ENCODE data around the gene TLR7. TPM values are rescaled to one million over a fixed set of nuclear protein-coding genes. Genes with fewer than 3 reads are reported as not detected.

TLR7 gene
- total RNA-seq, 1 donor from 2014 or later, result 2.1 TPM

- no peaks in the 10 kb centered on the region for H3K9me3 ChIP-seq (ENCODE audit: control insufficient read depth in 3 of 3, low read length in 3 of 3)
- no peak overlapping the region for H3K4me3 ChIP-seq (ENCODE audit: low read length in 3 of 3)
- no peaks in the 10 kb centered on the region for H3K27me3 ChIP-seq (ENCODE audit: control insufficient read depth in 3 of 3, insufficient read depth in 3 of 3, low read length in 3 of 3)
- no peaks in the 10 kb centered on the region for H3K36me3 ChIP-seq (ENCODE audit: control insufficient read depth in 3 of 3, insufficient read depth in 3 of 3, low read length in 3 of 3)
- no peaks in the 10 kb centered on the region for H3K4me1 ChIP-seq (ENCODE audit: control insufficient read depth in 3 of 3, insufficient read depth in 3 of 3, low read length in 3 of 3)
- no peak overlapping the region for H3K9ac ChIP-seq (ENCODE audit: low read depth in 1 of 3, low read length in 3 of 3)
- no peak overlapping the region for H3K27ac ChIP-seq (ENCODE audit: low read depth, low read length)
Observed at GRCh38 chrX:12887767-12888166, 20.9 kb downstream of the TLR7 start.

- no peak overlapping the region for H3K9ac ChIP-seq (ENCODE audit: low read depth in 1 of 3, low read length in 3 of 3)
- H3K4me1 ChIP-seq (ENCODE audit: control insufficient read depth in 3 of 3, insufficient read depth in 3 of 3, low read length in 3 of 3), result no peaks in the 10 kb centered on the region
- H3K4me3 ChIP-seq (ENCODE audit: low read length in 3 of 3), result no peak overlapping the region
- no peak overlapping the region for H3K27ac ChIP-seq (ENCODE audit: low read depth, low read length)
- no peaks in the 10 kb centered on the region for H3K36me3 ChIP-seq (ENCODE audit: control insufficient read depth in 3 of 3, insufficient read depth in 3 of 3, low read length in 3 of 3)
- no peaks in the 10 kb centered on the region for H3K27me3 ChIP-seq (ENCODE audit: control insufficient read depth in 3 of 3, insufficient read depth in 3 of 3, low read length in 3 of 3)
- H3K9me3 ChIP-seq (ENCODE audit: control insufficient read depth in 3 of 3, low read length in 3 of 3), result no peaks in the 10 kb centered on the region
Observed at GRCh38 chrX:12890467-12890866, 23.6 kb downstream of the TLR7 start.

DNA sequence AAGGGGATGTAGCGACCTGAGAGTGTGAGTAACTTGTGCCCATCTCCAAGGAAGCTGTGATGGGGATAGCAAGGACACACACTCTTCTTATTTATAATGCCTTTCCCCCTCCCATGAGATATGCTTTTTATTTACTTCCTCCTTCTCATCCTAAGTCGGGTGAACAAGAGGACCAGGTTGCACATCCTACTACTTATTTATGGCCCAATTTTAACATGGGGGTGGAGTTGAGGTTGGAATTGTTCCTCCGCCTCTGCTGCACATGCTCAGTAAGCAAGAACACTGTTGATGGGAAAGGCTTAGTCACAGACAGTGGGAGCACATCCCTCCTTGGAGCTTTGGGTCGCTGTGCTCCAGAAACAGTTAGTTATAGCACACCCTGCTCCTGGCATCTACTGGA lies 24.3 kb downstream of the TLR7 start:
- Histone ChIP-seq H3K9me3 (ENCODE audit: control insufficient read depth in 3 of 3, low read length in 3 of 3) (no peaks in the 10 kb centered on the region), H3K27ac (ENCODE audit: low read depth, low read length) (no peak overlapping the region), H3K27me3 (ENCODE audit: control insufficient read depth in 3 of 3, insufficient read depth in 3 of 3, low read length in 3 of 3) (no peaks in the 10 kb centered on the region), H3K9ac (ENCODE audit: low read depth in 1 of 3, low read length in 3 of 3) (no peak overlapping the region), H3K36me3 (ENCODE audit: control insufficient read depth in 3 of 3, insufficient read depth in 3 of 3, low read length in 3 of 3) (no peaks in the 10 kb centered on the region), H3K4me1 (ENCODE audit: control insufficient read depth in 3 of 3, insufficient read depth in 3 of 3, low read length in 3 of 3) (no peaks in the 10 kb centered on the region), H3K4me3 (ENCODE audit: low read length in 3 of 3) (no peak overlapping the region)

- H3K27ac ChIP-seq (ENCODE audit: low read depth, low read length), result no peak overlapping the region
- no peak overlapping the region for H3K4me3 ChIP-seq (ENCODE audit: low read length in 3 of 3)
- no peak overlapping the region for H3K9ac ChIP-seq (ENCODE audit: low read depth in 1 of 3, low read length in 3 of 3)
- H3K4me1 ChIP-seq (ENCODE audit: control insufficient read depth in 3 of 3, insufficient read depth in 3 of 3, low read length in 3 of 3), result no peaks in the 10 kb centered on the region
- H3K36me3 ChIP-seq (ENCODE audit: control insufficient read depth in 3 of 3, insufficient read depth in 3 of 3, low read length in 3 of 3), result no peaks in the 10 kb centered on the region
- H3K9me3 ChIP-seq (ENCODE audit: control insufficient read depth in 3 of 3, low read length in 3 of 3), result no peaks in the 10 kb centered on the region
- H3K27me3 ChIP-seq (ENCODE audit: control insufficient read depth in 3 of 3, insufficient read depth in 3 of 3, low read length in 3 of 3), result no peaks in the 10 kb centered on the region
Observed at GRCh38 chrX:12891915-12892506, 25.1 kb downstream of the TLR7 start.

DNA sequence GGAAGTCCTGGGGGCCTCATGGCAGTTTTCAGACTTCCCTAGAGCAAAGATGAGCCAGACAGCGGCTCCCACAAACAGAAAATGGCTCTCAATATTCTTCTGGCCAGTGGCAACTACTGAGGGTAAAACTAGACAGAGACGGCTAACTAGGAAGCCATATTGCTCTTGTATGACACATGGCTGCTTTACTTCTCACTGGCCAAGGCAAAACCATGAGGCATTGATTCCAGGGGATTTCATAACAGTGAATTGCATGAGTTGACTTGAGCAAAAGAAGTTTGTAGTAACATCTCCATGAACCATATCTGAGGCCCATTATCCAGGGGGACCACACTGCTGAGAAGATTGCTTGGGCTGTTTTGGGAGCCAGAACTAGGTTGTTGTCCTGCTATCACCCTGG lies 25.8 kb downstream of the TLR7 start:
- no peak overlapping the region for H3K4me3 ChIP-seq (ENCODE audit: low read length in 3 of 3)
- no peak overlapping the region for H3K9ac ChIP-seq (ENCODE audit: low read depth in 1 of 3, low read length in 3 of 3)
- no peak overlapping the region for H3K27ac ChIP-seq (ENCODE audit: low read depth, low read length)
- no peaks in the 10 kb centered on the region for H3K9me3 ChIP-seq (ENCODE audit: control insufficient read depth in 3 of 3, low read length in 3 of 3)
- no peaks in the 10 kb centered on the region for H3K36me3 ChIP-seq (ENCODE audit: control insufficient read depth in 3 of 3, insufficient read depth in 3 of 3, low read length in 3 of 3)
- H3K27me3 ChIP-seq (ENCODE audit: control insufficient read depth in 3 of 3, insufficient read depth in 3 of 3, low read length in 3 of 3), result no peaks in the 10 kb centered on the region
- H3K4me1 ChIP-seq (ENCODE audit: control insufficient read depth in 3 of 3, insufficient read depth in 3 of 3, low read length in 3 of 3), result no peaks in the 10 kb centered on the region

DNA sequence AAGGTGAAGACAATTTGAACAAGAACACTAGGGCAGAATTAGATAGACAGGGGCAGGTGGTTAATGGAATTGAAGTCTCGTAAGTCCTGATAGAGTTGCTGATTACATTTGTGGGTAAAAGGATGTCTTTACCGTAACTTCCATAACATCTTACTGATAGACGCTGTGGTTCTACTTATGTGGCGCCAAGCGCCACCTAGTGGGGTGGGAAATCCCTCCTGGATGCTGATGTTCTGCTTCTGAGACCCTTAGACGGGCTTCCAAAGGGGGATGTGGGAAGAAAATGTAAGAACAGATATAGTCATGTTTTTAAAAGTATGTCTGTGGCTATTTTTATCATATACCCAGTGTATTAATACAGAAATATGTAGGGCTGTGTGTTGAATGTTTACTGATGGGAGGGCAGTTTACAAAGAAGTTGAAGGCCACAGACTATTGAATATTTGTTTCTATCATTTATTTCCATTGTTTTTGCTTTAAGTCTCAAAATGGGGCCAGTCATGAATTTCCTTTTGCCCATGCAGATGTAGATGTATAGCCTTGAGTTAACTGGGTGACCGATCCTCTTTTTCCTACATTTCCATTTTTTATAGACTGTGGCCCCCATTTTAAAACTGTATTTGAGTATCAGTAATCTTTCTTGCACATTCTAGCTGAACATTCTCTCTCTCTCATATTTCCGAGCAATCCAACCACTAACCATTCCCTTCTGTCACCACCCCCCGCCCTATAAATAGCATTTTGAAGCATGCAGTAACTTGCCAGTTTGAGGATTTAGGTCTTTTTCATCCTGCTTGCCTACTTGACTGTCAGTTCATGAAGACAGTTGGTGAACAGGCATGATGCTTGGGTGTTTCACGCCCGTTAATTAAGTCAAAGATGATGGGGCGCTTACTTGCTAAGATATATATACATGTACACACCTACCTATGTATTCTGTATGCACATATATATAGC lies 27.5 kb downstream of the TLR7 start:
- H3K9me3 ChIP-seq (ENCODE audit: control insufficient read depth in 3 of 3, low read length in 3 of 3), result no peaks in the 10 kb centered on the region
- no peaks in the 10 kb centered on the region for H3K36me3 ChIP-seq (ENCODE audit: control insufficient read depth in 3 of 3, insufficient read depth in 3 of 3, low read length in 3 of 3)

GRCh38 chrX:12895866-12896265 lies 29.0 kb downstream of the TLR7 start:
- Histone ChIP-seq H3K9me3 (ENCODE audit: control insufficient read depth in 3 of 3, low read length in 3 of 3) (no peaks in the 10 kb centered on the region), H3K27me3 (ENCODE audit: control insufficient read depth in 3 of 3, insufficient read depth in 3 of 3, low read length in 3 of 3) (no peaks in the 10 kb centered on the region), H3K4me1 (ENCODE audit: control insufficient read depth in 3 of 3, insufficient read depth in 3 of 3, low read length in 3 of 3) (no peaks in the 10 kb centered on the region), H3K9ac (ENCODE audit: low read depth in 1 of 3, low read length in 3 of 3) (no peak overlapping the region), H3K36me3 (ENCODE audit: control insufficient read depth in 3 of 3, insufficient read depth in 3 of 3, low read length in 3 of 3) (no peaks in the 10 kb centered on the region), H3K4me3 (ENCODE audit: low read length in 3 of 3) (no peak overlapping the region), H3K27ac (ENCODE audit: low read depth, low read length) (no peak overlapping the region)

More for the DNA sequence above, 27.5 kb downstream of the TLR7 start:
- H3K27me3 ChIP-seq (ENCODE audit: control insufficient read depth in 3 of 3, insufficient read depth in 3 of 3, low read length in 3 of 3), result no peaks in the 10 kb centered on the region
- no peak overlapping the region for H3K9ac ChIP-seq (ENCODE audit: low read depth in 1 of 3, low read length in 3 of 3)
- no peak overlapping the region for H3K27ac ChIP-seq (ENCODE audit: low read depth, low read length)
- no peaks in the 10 kb centered on the region for H3K4me1 ChIP-seq (ENCODE audit: control insufficient read depth in 3 of 3, insufficient read depth in 3 of 3, low read length in 3 of 3)
- H3K4me3 ChIP-seq (ENCODE audit: low read length in 3 of 3), result no peak overlapping the region

DNA sequence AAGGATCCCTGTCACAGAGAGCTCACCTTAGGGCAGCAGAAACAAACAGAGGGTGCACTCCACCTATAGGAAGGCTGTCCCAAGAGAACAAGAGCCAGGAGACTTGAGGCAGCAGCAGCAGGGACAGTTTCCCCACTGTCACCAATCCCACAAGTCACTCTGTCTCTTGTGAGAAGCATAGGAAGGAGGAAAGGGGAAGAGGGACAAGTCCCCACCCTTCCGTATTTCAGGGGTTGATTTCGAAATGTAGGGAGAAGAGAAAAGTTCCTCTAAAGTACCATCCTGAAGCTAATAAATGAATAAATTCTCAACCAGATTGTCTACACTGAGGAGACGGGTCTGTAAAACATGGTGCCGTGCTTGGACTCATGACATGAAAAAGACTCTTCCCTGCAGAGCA lies 30.1 kb downstream of the TLR7 start:
- H3K27me3 ChIP-seq (ENCODE audit: control insufficient read depth in 3 of 3, insufficient read depth in 3 of 3, low read length in 3 of 3), result no peaks in the 10 kb centered on the region
- no peaks in the 10 kb centered on the region for H3K9me3 ChIP-seq (ENCODE audit: control insufficient read depth in 3 of 3, low read length in 3 of 3)
- H3K9ac ChIP-seq (ENCODE audit: low read depth in 1 of 3, low read length in 3 of 3), result no peak overlapping the region
- no peak overlapping the region for H3K27ac ChIP-seq (ENCODE audit: low read depth, low read length)
- H3K36me3 ChIP-seq (ENCODE audit: control insufficient read depth in 3 of 3, insufficient read depth in 3 of 3, low read length in 3 of 3), result no peaks in the 10 kb centered on the region
- H3K4me3 ChIP-seq (ENCODE audit: low read length in 3 of 3), result no peak overlapping the region
- no peaks in the 10 kb centered on the region for H3K4me1 ChIP-seq (ENCODE audit: control insufficient read depth in 3 of 3, insufficient read depth in 3 of 3, low read length in 3 of 3)

DNA sequence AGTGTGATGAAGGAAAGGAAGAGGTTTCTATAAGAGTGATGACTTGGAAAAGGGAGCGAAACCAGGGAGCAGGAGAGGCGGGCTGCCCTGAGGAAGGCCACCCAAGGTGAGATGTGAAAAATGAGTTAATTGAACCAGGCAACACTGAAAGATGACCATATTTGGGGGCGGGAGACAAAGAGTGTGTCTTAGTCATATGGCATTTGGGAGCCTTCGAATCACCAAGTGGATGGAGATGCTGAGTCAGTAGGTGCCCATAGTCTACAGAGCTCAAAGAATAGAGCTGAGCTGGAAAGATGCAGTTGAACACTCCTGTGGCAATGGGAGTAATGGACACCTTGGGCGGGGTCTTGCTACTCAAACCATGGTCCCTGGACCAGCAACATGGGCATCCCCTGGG lies 31.2 kb downstream of the TLR7 start:
- H3K9me3 ChIP-seq (ENCODE audit: control insufficient read depth in 3 of 3, low read length in 3 of 3), result no peaks in the 10 kb centered on the region
- no peak overlapping the region for H3K27ac ChIP-seq (ENCODE audit: low read depth, low read length)
- no peak overlapping the region for H3K9ac ChIP-seq (ENCODE audit: low read depth in 1 of 3, low read length in 3 of 3)
- no peaks in the 10 kb centered on the region for H3K27me3 ChIP-seq (ENCODE audit: control insufficient read depth in 3 of 3, insufficient read depth in 3 of 3, low read length in 3 of 3)
- no peak overlapping the region for H3K4me3 ChIP-seq (ENCODE audit: low read length in 3 of 3)
- no peaks in the 10 kb centered on the region for H3K4me1 ChIP-seq (ENCODE audit: control insufficient read depth in 3 of 3, insufficient read depth in 3 of 3, low read length in 3 of 3)
- no peaks in the 10 kb centered on the region for H3K36me3 ChIP-seq (ENCODE audit: control insufficient read depth in 3 of 3, insufficient read depth in 3 of 3, low read length in 3 of 3)

DNA sequence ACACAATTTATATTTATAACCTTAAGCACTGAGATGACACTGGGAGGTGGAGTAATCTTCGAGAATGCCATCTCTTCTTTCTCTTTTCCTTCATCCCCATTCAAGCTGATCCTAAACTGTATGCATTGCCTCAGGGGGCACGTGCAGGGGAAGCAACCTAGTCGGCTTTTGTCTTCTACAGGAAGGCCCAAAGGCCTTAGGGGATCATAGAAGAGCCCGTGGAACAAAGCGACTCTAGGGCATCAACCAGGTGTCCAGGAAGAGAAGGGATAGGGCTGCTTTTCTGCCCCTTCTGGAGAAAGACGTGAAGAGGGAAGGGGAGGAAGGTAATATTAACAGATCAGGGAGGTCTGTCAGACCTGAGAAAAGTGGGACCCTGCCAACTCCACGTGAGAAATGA lies 32.6 kb downstream of the TLR7 start:
- Histone ChIP-seq H3K4me1 (ENCODE audit: control insufficient read depth in 3 of 3, insufficient read depth in 3 of 3, low read length in 3 of 3) (no peaks in the 10 kb centered on the region), H3K27ac (ENCODE audit: low read depth, low read length) (no peak overlapping the region), H3K4me3 (ENCODE audit: low read length in 3 of 3) (no peak overlapping the region), H3K27me3 (ENCODE audit: control insufficient read depth in 3 of 3, insufficient read depth in 3 of 3, low read length in 3 of 3) (no peaks in the 10 kb centered on the region), H3K9ac (ENCODE audit: low read depth in 1 of 3, low read length in 3 of 3) (no peak overlapping the region), H3K36me3 (ENCODE audit: control insufficient read depth in 3 of 3, insufficient read depth in 3 of 3, low read length in 3 of 3) (no peaks in the 10 kb centered on the region), H3K9me3 (ENCODE audit: control insufficient read depth in 3 of 3, low read length in 3 of 3) (no peaks in the 10 kb centered on the region)

All from skeletal muscle tissue (tissue), 4 donors.